Smooth muscle cell (in vitro differentiated cells): ENCODE measurements around the gene KCNH2. TPM values are rescaled to one million over a fixed set of nuclear protein-coding genes. Genes with fewer than 3 reads are reported as not detected.

Experiments used
- DNase-seq: peaks from one replicate; lab custom pipeline; 2025; ENCODE audit not compliant: unreplicated experiment; lab: John Stamatoyannopoulos, UW
- H2AFZ ChIP-seq: fragments of 200-600 bp; sonication (generic); 2 replicates; pipeline ENCODE4 v1.6.0; 2016; ENCODE audit warnings: antibody characterized with exemption, low read depth, mild to moderate bottlenecking
- H3F3A ChIP-seq: fragments of 200-600 bp; sonication (generic); 2 replicates; pipeline ENCODE4 v1.6.0; 2017; ENCODE audit warnings: antibody characterized with exemption, low read depth
- H3K27ac ChIP-seq: fragments of 200-600 bp; sonication (generic); 2 replicates; pipeline ENCODE4 v1.5.1; 2016; ENCODE audit warnings: low read depth, mild to moderate bottlenecking
- H3K27me3 ChIP-seq: fragments of 200-600 bp; sonication (generic); 2 replicates; pipeline ENCODE4 v1.6.1; 2016; ENCODE audit warnings: low read depth, mild to moderate bottlenecking
- H3K36me3 ChIP-seq: fragments of 200-600 bp; sonication (generic); 2 replicates; pipeline ENCODE4 v1.5.1; 2016; ENCODE audit warnings: low read depth
- H3K4me1 ChIP-seq: fragments of 200-600 bp; sonication (generic); 2 replicates; pipeline ENCODE4 v1.5.1; 2016; ENCODE audit warnings: low read depth
- H3K4me2 ChIP-seq: fragments of 200-600 bp; sonication (generic); 2 replicates; pipeline ENCODE4 v1.6.0; 2016; ENCODE audit warnings: mild to moderate bottlenecking
- H3K4me3 ChIP-seq: fragments of 200-600 bp; sonication (generic); 2 replicates; pipeline ENCODE4 v1.5.1; 2016; ENCODE audit warnings: mild to moderate bottlenecking
- H3K79me2 ChIP-seq: fragments of 200-600 bp; sonication (generic); 2 replicates; pipeline ENCODE4 v1.6.0; 2016; ENCODE audit warnings: low read depth, mild to moderate bottlenecking
- H3K9ac ChIP-seq: fragments of 200-600 bp; sonication (generic); 2 replicates; pipeline ENCODE4 v1.6.0; 2016; ENCODE audit warnings: low read depth
- H3K9me3 ChIP-seq: fragments of 200-600 bp; sonication (generic); replicated peaks from 2 replicates; pipeline ENCODE4 v1.5.1; 2016; ENCODE audit warnings: low read depth
- H4K20me1 ChIP-seq: fragments of 200-600 bp; sonication (generic); 2 replicates; pipeline ENCODE4 v1.6.0; 2016; ENCODE audit warnings: low read depth
- CTCF ChIP-seq: fragments of 200-600 bp; sonication (generic); IDR thresholded peaks from 2 replicates; pipeline ENCODE4 v1.5.1; 2017; ENCODE audit warnings: borderline replicate concordance, mild to moderate bottlenecking, antibody characterized with exemption; ENCODE audit not compliant: insufficient read depth, poor library complexity, severe bottlenecking
- WGBS: methylation state at CpG from one replicate; pipeline ENCODE4 v1.1.7; 2016; ENCODE audit warnings: low lambda C conversion rate; 5-methylcytosine and 5-hydroxymethylcytosine counted together
- polyA plus RNA-seq: library from polyadenylated mRNA; unstranded; fragments of >200 nt; fragmentation: Nextera tagmentation; extraction: Ambion mirVana; gene quantifications from 2 replicates; pipeline ENCODE4 v1.2.1, GENCODE V29; 2016
- total RNA-seq: library from RNA; depleted of rRNA; stranded (reverse); fragments of >200 nt; gene quantifications from 2 replicates; pipeline ENCODE4 v1.2.3, GENCODE V29; 2014

Gene KCNH2
- total and polyA plus RNA-seq, 2 experiments from 2014 or later = 12.9 to 37.7 TPM

- H3K4me3 ChIP-seq = no peak overlapping the region
- DNase-seq = no peak
- no peak for TF ChIP-seq CTCF
- WGBS = 89% methylated on average over 7 of the region's 7 CpGs
- H3K79me2 ChIP-seq = no peaks in the 10 kb centered on the region
- no peak overlapping the region for H3K4me2 ChIP-seq
- peaks cover 28% of the 10 kb centered on the region for H3K4me1 ChIP-seq
- H3K27ac ChIP-seq = no peak overlapping the region
- H3K9me3 ChIP-seq = no peaks in the 10 kb centered on the region
- H2AFZ ChIP-seq = no peak overlapping the region
- H4K20me1 ChIP-seq = no peaks in the 10 kb centered on the region
- no peaks in the 10 kb centered on the region for H3F3A ChIP-seq
- H3K9ac ChIP-seq = no peak overlapping the region
- no peaks in the 10 kb centered on the region for H3K27me3 ChIP-seq
- no peaks in the 10 kb centered on the region for H3K36me3 ChIP-seq
Observed at GRCh38 chr7:150969475-150969874, 8.6 kb downstream of the KCNH2 start.

- no peak overlapping the region for H3K27ac ChIP-seq
- no peak overlapping the region for H2AFZ ChIP-seq
- no peaks in the 10 kb centered on the region for H3K79me2 ChIP-seq
- H3K4me2 ChIP-seq = no peak overlapping the region
- WGBS = 87% methylated on average over 16 of the region's 16 CpGs
- H3K9me3 ChIP-seq = no peaks in the 10 kb centered on the region
- H3K4me3 ChIP-seq = no peak overlapping the region
- H4K20me1 ChIP-seq = no peaks in the 10 kb centered on the region
- peaks cover 28% of the 10 kb centered on the region for H3K4me1 ChIP-seq
- H3F3A ChIP-seq = no peaks in the 10 kb centered on the region
- H3K36me3 ChIP-seq = no peaks in the 10 kb centered on the region
- no peak overlapping the region for H3K9ac ChIP-seq
- no peaks in the 10 kb centered on the region for H3K27me3 ChIP-seq
- no peak for TF ChIP-seq CTCF
- DNase-seq = no peak
Observed at GRCh38 chr7:150968734-150969372, 9.3 kb downstream of the KCNH2 start.

DNA sequence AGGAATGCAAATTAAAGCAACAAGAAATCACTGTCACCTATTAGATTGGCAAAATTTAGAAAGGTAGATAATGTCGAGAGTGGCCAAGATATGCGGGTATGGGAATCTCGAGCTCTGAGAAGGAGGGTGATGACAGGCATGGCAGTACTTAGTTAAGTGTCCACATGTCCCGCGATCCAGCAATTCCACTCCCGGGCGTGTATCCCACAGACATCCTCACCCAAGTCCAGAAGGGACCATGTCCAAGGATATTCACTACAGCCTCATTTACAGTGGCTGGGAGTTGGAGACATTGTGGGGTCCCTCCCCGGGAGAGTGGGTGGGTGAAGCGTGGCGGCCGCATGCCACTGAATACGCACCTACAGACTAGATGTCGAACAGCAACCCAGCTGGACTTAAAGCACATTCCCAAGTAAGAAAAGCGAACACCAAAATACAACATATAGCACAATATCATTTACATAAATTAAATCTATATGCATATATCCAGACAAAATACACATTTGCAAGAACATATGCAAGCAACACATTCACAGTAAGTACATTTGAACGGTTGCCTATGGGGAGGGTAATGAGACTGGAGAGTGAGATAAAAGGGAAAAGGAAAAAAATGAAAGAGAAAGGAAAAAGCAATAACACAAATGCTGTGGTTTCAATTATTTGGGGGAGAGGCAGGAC is 9.9 kb downstream of the KCNH2 start:
- 90% methylated on average over 15 of the region's 15 CpGs for WGBS
- no peak for DNase-seq
- peaks cover 28% of the 10 kb centered on the region for H3K4me1 ChIP-seq
- H3F3A ChIP-seq = no peaks in the 10 kb centered on the region
- H4K20me1 ChIP-seq = no peaks in the 10 kb centered on the region
- H3K27me3 ChIP-seq = no peaks in the 10 kb centered on the region
- H3K36me3 ChIP-seq = no peaks in the 10 kb centered on the region
- no peaks in the 10 kb centered on the region for H3K9me3 ChIP-seq
- no peak for TF ChIP-seq CTCF
- no peaks in the 10 kb centered on the region for H3K79me2 ChIP-seq
- H3K9ac ChIP-seq = no peak overlapping the region
- no peak overlapping the region for H3K27ac ChIP-seq
- no peak overlapping the region for H3K4me2 ChIP-seq
- H3K4me3 ChIP-seq = no peak overlapping the region
- H2AFZ ChIP-seq = no peak overlapping the region
